Neural cell (in vitro differentiated cells): ENCODE measurements around the gene ITGA11.

Experiments
- CTCF ChIP-seq: fragments of 450-650 bp; IDR thresholded peaks from 2 replicates; pipeline ENCODE4 v1.5.1; 2014; ENCODE audit warnings: antibody characterized with exemption, mild to moderate bottlenecking, moderate library complexity; ENCODE audit not compliant: poor library complexity, severe bottlenecking
- EP300 ChIP-seq: fragments of 450-650 bp; conservative IDR thresholded peaks from 2 replicates; pipeline ENCODE4 v1.6.1; 2014; ENCODE audit warnings: antibody characterized with exemption, mild to moderate bottlenecking, moderate library complexity; ENCODE audit not compliant: poor library complexity, severe bottlenecking
- EZH2 ChIP-seq: fragments of 200-600, 300-800 bp; shearing (Covaris generic), sonication (generic); IDR thresholded peaks from 2 replicates; pipeline ENCODE4 v1.6.1; 2014; ENCODE audit warnings: antibody characterized with exemption, low read length, borderline replicate concordance, mild to moderate bottlenecking; ENCODE audit not compliant: insufficient read depth, poor library complexity, severe bottlenecking
- MXI1 ChIP-seq: fragments of 450-650 bp; conservative IDR thresholded peaks from 2 replicates; pipeline ENCODE4 v1.6.1; 2014; ENCODE audit warnings: antibody characterized with exemption, mild to moderate bottlenecking; ENCODE audit not compliant: poor library complexity, severe bottlenecking
- POLR2AphosphoS5 ChIP-seq: IDR thresholded peaks from 2 replicates; pipeline ENCODE4 v1.6.1; 2012
- REST ChIP-seq: IDR thresholded peaks from 2 replicates; pipeline ENCODE4 v1.6.1; 2012; ENCODE audit warnings: borderline replicate concordance
- TAF1 ChIP-seq: IDR thresholded peaks from 2 replicates; pipeline ENCODE4 v1.6.1; 2012; ENCODE audit warnings: low read depth

- TF ChIP-seq EP300, result no peak
- TF ChIP-seq TAF1, result no peak
- TF ChIP-seq EZH2, result no peak
- no peak for TF ChIP-seq REST
- TF ChIP-seq CTCF, result no peak
- no peak for TF ChIP-seq POLR2AphosphoS5
- TF ChIP-seq MXI1, result no peak
These were observed 54.2 kb downstream of the ITGA11 start for GRCh38 chr15:68377766-68378165.
